OCI-LY1 (cell line): ENCODE results near the gene CBFA2T3.

Source experiments
- EZH2 ChIP-seq: fragments of 200-600 bp; sonication (generic), shearing (Covaris generic); IDR thresholded peaks from 2 replicates; pipeline ENCODE4 v1.8.0; 2017; ENCODE audit warnings: borderline replicate concordance, mixed run types, mild to moderate bottlenecking, antibody characterized with exemption, low read length, moderate library complexity, mixed read lengths
- TF ChIP-seq, protein P1 (sequence below): fragments of 200-600 bp; sonication (generic), shearing (Covaris generic); IDR thresholded peaks from 2 replicates; pipeline ENCODE4 v1.5.1; 2017; ENCODE audit warnings: mild to moderate bottlenecking, antibody characterized with exemption, low read length, moderate library complexity, mixed read lengths

DNA sequence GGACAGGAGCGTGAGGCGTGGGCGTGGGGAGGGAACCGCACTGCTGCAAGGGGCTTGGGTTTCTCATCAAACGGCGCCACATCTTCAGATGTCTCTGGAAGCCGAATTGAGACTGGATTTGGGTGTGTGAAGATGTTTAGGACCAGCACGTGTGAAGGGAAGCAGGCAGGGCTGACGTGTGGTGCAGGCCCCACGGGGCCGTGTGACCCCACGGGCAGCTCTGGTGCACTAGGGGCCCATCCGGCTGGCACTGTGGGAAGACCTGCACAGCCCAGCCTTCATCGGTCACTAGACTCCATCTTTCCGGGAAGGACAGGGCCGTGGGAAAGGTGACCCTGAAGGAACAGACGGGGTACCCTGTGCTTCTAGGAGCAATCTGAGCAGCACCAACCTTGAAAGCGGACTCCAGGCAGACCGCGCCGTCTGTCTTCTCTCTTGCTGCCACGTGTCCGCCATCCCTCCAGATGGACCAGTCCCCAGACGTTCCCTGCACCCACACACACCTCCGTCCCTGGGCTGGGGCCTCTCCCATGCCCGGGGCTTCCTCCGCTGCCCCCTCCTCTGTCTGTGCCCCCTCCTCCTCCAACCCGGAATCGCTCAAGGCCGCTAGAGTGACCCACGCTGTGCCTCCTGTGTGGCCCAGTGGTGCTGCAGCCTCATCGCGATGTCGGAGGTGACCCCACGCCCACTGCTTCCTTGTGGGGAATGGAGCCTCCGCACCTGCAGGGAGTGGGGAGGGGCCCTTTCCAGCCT lies 23.4 kb upstream of the CBFA2T3 start:
- TF ChIP-seq, protein P1, sequence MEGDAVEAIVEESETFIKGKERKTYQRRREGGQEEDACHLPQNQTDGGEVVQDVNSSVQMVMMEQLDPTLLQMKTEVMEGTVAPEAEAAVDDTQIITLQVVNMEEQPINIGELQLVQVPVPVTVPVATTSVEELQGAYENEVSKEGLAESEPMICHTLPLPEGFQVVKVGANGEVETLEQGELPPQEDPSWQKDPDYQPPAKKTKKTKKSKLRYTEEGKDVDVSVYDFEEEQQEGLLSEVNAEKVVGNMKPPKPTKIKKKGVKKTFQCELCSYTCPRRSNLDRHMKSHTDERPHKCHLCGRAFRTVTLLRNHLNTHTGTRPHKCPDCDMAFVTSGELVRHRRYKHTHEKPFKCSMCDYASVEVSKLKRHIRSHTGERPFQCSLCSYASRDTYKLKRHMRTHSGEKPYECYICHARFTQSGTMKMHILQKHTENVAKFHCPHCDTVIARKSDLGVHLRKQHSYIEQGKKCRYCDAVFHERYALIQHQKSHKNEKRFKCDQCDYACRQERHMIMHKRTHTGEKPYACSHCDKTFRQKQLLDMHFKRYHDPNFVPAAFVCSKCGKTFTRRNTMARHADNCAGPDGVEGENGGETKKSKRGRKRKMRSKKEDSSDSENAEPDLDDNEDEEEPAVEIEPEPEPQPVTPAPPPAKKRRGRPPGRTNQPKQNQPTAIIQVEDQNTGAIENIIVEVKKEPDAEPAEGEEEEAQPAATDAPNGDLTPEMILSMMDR = no peak
- no peak for TF ChIP-seq EZH2
